GM12891 (cell line): ENCODE results near the gene FNDC3B.

Experiments used
- POLR2A ChIP-seq: IDR thresholded peaks from 2 replicates; pipeline ENCODE4 v1.6.1; 2011; ENCODE audit warnings: low read depth, low read length, control low read depth
- POLR2AphosphoS5 ChIP-seq: IDR thresholded peaks from 2 replicates; pipeline ENCODE4 v1.6.1; 2011; ENCODE audit warnings: low read depth, low read length, control low read depth
- POU2F2 ChIP-seq: IDR thresholded peaks from 2 replicates; pipeline ENCODE4 v1.6.1; 2011; ENCODE audit warnings: low read depth, mild to moderate bottlenecking, control low read depth, low read length, moderate library complexity
- SPI1 ChIP-seq: IDR thresholded peaks from 2 replicates; pipeline ENCODE4 v1.6.1; 2011; ENCODE audit warnings: low read depth, low read length, control low read depth
- TAF1 ChIP-seq: IDR thresholded peaks from 2 replicates; pipeline ENCODE4 v1.6.1; 2011; ENCODE audit warnings: low read depth, low read length, control low read depth

GRCh38 chr3:172216911-172217310, 177.5 kb downstream of the FNDC3B start:
- TF ChIP-seq POLR2AphosphoS5: no peak
- no peak for TF ChIP-seq TAF1
- TF ChIP-seq POLR2A: no peak
- TF ChIP-seq SPI1: no peak
- TF ChIP-seq POU2F2: no peak
